ENCODE measurements around the gene EDEM1. TPM values are rescaled to one million over a fixed set of nuclear protein-coding genes. Genes with fewer than 3 reads are reported as not detected.
"Not testable (repeated sequence)": the region's sequence is repeated elsewhere in the genome, so short reads cannot be mapped to it uniquely, and the experiment has no call there.

Gene EDEM1
- total RNA-seq, 1 experiment from 2014 or later = 22.4 TPM

DNA sequence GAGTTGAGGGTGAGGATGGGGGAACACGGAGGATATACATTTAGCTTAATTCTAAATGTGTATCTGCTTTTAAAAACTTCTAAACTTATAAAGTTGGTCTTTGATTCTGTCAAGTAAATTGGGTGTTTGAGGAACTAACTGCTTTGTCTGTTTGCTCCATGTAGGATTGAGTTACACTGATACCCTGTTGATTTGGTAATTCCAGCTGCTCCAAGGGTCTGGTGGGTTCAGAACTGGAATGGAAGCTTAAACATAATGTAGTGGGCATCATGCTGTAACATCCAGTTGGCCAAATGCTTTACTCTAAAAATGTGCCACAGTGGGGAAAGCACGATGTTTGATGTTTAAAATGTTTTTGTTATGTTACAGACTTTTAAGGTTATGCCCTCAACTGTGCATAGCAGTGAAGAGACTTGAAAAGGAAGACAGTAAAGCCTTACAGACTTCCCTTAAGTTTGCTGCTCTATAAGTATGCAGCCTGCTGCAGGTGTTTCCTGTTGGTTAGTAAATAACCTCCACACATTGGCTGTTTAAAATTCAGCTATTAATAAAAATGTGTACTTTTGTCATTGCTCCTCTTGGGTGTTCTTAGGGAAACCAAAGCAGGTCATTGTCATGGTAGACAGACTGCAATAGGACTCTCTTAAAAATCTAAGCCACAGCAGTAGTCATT is 5.9 kb upstream of the EDEM1 start:
- CTCF ChIA-PET = no interaction called here
- ATAC-seq (no peak), DNase-seq (ENCODE audit: low spot score) (no peak)
- Mint-ChIP-seq H3K27me3 (ENCODE audit: low read depth) (no peaks in the 10 kb centered on the region; the same call in 1 of the 2 replicates), H3K9me3 (no peaks in the 10 kb centered on the region), H3K27ac (no peak overlapping the region), H3K4me1 (peaks cover 14% of the 10 kb centered on the region), H3K4me3 (no peak overlapping the region), H3K36me3 (peaks cover 7% of the 10 kb centered on the region)
- no peak for TF ChIP-seq ZNF138 (CRISPR knock-in tag; conservative IDR thresholded peaks at IDR 0.05)
- TF ChIP-seq SOX15 (CRISPR knock-in tag; IDR thresholded peaks at IDR 0.05) = no peak
- TF ChIP-seq, protein P1, sequence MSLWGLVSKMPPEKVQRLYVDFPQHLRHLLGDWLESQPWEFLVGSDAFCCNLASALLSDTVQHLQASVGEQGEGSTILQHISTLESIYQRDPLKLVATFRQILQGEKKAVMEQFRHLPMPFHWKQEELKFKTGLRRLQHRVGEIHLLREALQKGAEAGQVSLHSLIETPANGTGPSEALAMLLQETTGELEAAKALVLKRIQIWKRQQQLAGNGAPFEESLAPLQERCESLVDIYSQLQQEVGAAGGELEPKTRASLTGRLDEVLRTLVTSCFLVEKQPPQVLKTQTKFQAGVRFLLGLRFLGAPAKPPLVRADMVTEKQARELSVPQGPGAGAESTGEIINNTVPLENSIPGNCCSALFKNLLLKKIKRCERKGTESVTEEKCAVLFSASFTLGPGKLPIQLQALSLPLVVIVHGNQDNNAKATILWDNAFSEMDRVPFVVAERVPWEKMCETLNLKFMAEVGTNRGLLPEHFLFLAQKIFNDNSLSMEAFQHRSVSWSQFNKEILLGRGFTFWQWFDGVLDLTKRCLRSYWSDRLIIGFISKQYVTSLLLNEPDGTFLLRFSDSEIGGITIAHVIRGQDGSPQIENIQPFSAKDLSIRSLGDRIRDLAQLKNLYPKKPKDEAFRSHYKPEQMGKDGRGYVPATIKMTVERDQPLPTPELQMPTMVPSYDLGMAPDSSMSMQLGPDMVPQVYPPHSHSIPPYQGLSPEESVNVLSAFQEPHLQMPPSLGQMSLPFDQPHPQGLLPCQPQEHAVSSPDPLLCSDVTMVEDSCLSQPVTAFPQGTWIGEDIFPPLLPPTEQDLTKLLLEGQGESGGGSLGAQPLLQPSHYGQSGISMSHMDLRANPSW (CRISPR knock-in tag; conservative IDR thresholded peaks at IDR 0.05; ENCODE audit: low read depth) = no peak
- no peak for TF ChIP-seq FOXJ3 (CRISPR knock-in tag; IDR thresholded peaks at IDR 0.05; ENCODE audit: borderline replicate concordance)
- TF ChIP-seq MYBL2 (CRISPR knock-in tag; IDR thresholded peaks at IDR 0.05) = no peak
- no peak for TF ChIP-seq FOXP1 (CRISPR knock-in tag; IDR thresholded peaks at IDR 0.05; ENCODE audit: borderline replicate concordance)
- TF ChIP-seq, protein P2, sequence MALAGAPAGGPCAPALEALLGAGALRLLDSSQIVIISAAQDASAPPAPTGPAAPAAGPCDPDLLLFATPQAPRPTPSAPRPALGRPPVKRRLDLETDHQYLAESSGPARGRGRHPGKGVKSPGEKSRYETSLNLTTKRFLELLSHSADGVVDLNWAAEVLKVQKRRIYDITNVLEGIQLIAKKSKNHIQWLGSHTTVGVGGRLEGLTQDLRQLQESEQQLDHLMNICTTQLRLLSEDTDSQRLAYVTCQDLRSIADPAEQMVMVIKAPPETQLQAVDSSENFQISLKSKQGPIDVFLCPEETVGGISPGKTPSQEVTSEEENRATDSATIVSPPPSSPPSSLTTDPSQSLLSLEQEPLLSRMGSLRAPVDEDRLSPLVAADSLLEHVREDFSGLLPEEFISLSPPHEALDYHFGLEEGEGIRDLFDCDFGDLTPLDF (CRISPR knock-in tag; IDR thresholded peaks at IDR 0.05) = no peak
- TF ChIP-seq JAZF1 (CRISPR knock-in tag; IDR thresholded peaks at IDR 0.05) = no peak
- TF ChIP-seq MXD4 (CRISPR knock-in tag; IDR thresholded peaks at IDR 0.05; ENCODE audit: borderline replicate concordance) = no peak
- TF ChIP-seq NR1H2 (CRISPR knock-in tag; IDR thresholded peaks at IDR 0.05) = no peak
- TF ChIP-seq, protein P3, sequence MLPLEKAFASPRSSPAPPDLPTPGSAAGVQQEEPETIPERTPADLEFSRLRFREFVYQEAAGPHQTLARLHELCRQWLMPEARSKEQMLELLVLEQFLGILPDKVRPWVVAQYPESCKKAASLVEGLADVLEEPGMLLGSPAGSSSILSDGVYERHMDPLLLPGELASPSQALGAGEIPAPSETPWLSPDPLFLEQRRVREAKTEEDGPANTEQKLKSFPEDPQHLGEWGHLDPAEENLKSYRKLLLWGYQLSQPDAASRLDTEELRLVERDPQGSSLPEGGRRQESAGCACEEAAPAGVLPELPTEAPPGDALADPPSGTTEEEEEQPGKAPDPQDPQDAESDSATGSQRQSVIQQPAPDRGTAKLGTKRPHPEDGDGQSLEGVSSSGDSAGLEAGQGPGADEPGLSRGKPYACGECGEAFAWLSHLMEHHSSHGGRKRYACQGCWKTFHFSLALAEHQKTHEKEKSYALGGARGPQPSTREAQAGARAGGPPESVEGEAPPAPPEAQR (CRISPR knock-in tag; IDR thresholded peaks at IDR 0.05) = no peak
- TF ChIP-seq, protein P4, sequence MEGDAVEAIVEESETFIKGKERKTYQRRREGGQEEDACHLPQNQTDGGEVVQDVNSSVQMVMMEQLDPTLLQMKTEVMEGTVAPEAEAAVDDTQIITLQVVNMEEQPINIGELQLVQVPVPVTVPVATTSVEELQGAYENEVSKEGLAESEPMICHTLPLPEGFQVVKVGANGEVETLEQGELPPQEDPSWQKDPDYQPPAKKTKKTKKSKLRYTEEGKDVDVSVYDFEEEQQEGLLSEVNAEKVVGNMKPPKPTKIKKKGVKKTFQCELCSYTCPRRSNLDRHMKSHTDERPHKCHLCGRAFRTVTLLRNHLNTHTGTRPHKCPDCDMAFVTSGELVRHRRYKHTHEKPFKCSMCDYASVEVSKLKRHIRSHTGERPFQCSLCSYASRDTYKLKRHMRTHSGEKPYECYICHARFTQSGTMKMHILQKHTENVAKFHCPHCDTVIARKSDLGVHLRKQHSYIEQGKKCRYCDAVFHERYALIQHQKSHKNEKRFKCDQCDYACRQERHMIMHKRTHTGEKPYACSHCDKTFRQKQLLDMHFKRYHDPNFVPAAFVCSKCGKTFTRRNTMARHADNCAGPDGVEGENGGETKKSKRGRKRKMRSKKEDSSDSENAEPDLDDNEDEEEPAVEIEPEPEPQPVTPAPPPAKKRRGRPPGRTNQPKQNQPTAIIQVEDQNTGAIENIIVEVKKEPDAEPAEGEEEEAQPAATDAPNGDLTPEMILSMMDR (IDR thresholded peaks at IDR 0.05) = no peak
- no peak for TF ChIP-seq ZNF263 (CRISPR knock-in tag; IDR thresholded peaks at IDR 0.05; ENCODE audit: low read depth)
- TF ChIP-seq, protein P5, sequence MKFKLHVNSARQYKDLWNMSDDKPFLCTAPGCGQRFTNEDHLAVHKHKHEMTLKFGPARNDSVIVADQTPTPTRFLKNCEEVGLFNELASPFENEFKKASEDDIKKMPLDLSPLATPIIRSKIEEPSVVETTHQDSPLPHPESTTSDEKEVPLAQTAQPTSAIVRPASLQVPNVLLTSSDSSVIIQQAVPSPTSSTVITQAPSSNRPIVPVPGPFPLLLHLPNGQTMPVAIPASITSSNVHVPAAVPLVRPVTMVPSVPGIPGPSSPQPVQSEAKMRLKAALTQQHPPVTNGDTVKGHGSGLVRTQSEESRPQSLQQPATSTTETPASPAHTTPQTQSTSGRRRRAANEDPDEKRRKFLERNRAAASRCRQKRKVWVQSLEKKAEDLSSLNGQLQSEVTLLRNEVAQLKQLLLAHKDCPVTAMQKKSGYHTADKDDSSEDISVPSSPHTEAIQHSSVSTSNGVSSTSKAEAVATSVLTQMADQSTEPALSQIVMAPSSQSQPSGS (CRISPR knock-in tag; IDR thresholded peaks at IDR 0.05; ENCODE audit: borderline replicate concordance, low read depth) = no peak
- TF ChIP-seq NFYB (CRISPR knock-in tag; conservative IDR thresholded peaks at IDR 0.05; ENCODE audit: low read depth) = no peak
- no peak for TF ChIP-seq ZNF232 (CRISPR knock-in tag; IDR thresholded peaks at IDR 0.05)
- no peak for TF ChIP-seq ZNF219 (CRISPR knock-in tag; IDR thresholded peaks at IDR 0.05; ENCODE audit: borderline replicate concordance)
- TF ChIP-seq FOXK1 (CRISPR knock-in tag; IDR thresholded peaks at IDR 0.05) = no peak
- TF ChIP-seq, protein P6, sequence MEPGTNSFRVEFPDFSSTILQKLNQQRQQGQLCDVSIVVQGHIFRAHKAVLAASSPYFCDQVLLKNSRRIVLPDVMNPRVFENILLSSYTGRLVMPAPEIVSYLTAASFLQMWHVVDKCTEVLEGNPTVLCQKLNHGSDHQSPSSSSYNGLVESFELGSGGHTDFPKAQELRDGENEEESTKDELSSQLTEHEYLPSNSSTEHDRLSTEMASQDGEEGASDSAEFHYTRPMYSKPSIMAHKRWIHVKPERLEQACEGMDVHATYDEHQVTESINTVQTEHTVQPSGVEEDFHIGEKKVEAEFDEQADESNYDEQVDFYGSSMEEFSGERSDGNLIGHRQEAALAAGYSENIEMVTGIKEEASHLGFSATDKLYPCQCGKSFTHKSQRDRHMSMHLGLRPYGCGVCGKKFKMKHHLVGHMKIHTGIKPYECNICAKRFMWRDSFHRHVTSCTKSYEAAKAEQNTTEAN (CRISPR knock-in tag; IDR thresholded peaks at IDR 0.05) = no peak
- no peak for TF ChIP-seq TP53 (CRISPR knock-in tag; IDR thresholded peaks at IDR 0.05)
- POLR2A ChIA-PET = no interaction called here

DNA sequence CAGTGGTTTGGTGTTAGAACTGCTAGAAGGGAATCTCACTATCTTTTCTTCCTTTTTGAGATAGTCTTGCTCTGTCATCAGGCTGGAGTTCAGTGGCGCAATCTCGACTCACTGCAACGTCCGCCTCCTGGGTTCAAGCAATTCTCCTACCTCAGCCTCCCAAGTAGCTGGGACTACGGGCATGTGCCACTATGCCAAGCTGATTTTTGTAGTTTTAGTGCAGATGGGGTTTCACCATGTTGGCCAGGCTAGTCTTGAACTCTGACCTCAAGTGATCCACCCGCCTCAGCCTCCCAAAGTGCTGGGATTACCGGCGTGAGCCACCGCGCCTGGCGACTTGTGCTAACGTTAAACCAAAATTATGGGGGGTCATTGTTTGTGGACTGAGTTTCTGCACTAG is 3.8 kb upstream of the EDEM1 start:
- ATAC-seq; H3K4me3 Mint-ChIP-seq; DNase-seq (ENCODE audit: low spot score); POLR2A ChIA-PET; H3K27ac Mint-ChIP-seq; H3K27me3 Mint-ChIP-seq (ENCODE audit: low read depth); H3K36me3 Mint-ChIP-seq; CTCF ChIA-PET; H3K9me3 Mint-ChIP-seq: not testable (repeated sequence)
- H3K4me1 Mint-ChIP-seq = peaks cover 16% of the 10 kb centered on the region

Data from WTC11 (cell line).